WTC11 (cell line): ENCODE results near the gene NKD1.

ENCODE experiments used
- ATF1 ChIP-seq: sonication (generic); formaldehyde crosslinking; IDR thresholded peaks from 2 replicates; pipeline ENCODE4 v1.8.1; 2023; ENCODE audit warnings: mild to moderate bottlenecking, moderate library complexity, missing genetic modification reagents
- CTCF ChIP-seq: fragments of 200-600 bp; IDR thresholded peaks from 2 replicates; pipeline ENCODE4 v1.8.0; 2022; ENCODE audit warnings: antibody characterized with exemption
- KAT7 ChIP-seq: sonication (generic); formaldehyde crosslinking; IDR thresholded peaks from 2 replicates; pipeline ENCODE4 v1.8.1; 2023; ENCODE audit warnings: missing genetic modification reagents, mild to moderate bottlenecking, borderline replicate concordance
- NR2C2 ChIP-seq: sonication (generic); formaldehyde crosslinking; IDR thresholded peaks from 2 replicates; pipeline ENCODE4 v1.8.0; 2022; ENCODE audit warnings: mild to moderate bottlenecking, missing genetic modification reagents
- PRDM15 ChIP-seq: sonication (generic); formaldehyde crosslinking; IDR thresholded peaks from 2 replicates; pipeline ENCODE4 v1.8.0; 2022; ENCODE audit warnings: missing genetic modification reagents
- ZBTB43 ChIP-seq: sonication (generic); formaldehyde crosslinking; IDR thresholded peaks from 2 replicates; pipeline ENCODE4 v1.8.1; 2023; ENCODE audit warnings: mild to moderate bottlenecking, missing genetic modification reagents
- ZNF263 ChIP-seq: sonication (generic); formaldehyde crosslinking; IDR thresholded peaks from 2 replicates; pipeline ENCODE4 v1.8.1; 2022; ENCODE audit warnings: low read depth, mild to moderate bottlenecking, moderate library complexity, missing genetic modification reagents

GRCh38 chr16:50651835-50652438 lies 103.7 kb downstream of the NKD1 start:
- TF ChIP-seq CTCF: no peak
- no peak for TF ChIP-seq ATF1 (CRISPR knock-in tag)
- TF ChIP-seq ZNF263 (CRISPR knock-in tag): no peak
- no peak for TF ChIP-seq KAT7 (CRISPR knock-in tag)
- no peak for TF ChIP-seq ZBTB43 (CRISPR knock-in tag)
- TF ChIP-seq NR2C2 (CRISPR knock-in tag): no peak
- no peak for TF ChIP-seq PRDM15 (CRISPR knock-in tag)
